ENCODE measurements around the gene PRDM16. TPM values are rescaled to one million over a fixed set of nuclear protein-coding genes. Genes with fewer than 3 reads are reported as not detected.

Gene PRDM16
- total and polyA plus RNA-seq, 2 of the 8 experiments (the other 6 are each of a cell fraction or from before 2014, with no cell fraction given), result 0.39 to 0.43 TPM

GRCh38 chr1:3436901-3437300, 367.9 kb downstream of the PRDM16 start (continued):
- no peak for TF ChIP-seq SAP30 (IDR thresholded peaks at IDR 0.05; ENCODE audit: insufficient read depth, insufficient replicate concordance, low read length)
- TF ChIP-seq, protein P1, sequence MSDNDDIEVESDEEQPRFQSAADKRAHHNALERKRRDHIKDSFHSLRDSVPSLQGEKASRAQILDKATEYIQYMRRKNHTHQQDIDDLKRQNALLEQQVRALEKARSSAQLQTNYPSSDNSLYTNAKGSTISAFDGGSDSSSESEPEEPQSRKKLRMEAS (IDR thresholded peaks at IDR 0.05), result no peak

Data from H1 (cell line).